ENCODE data around the gene TMEM156.
A peak's percentile ranks its signal among the peaks of the same experiment; 100 is the strongest.

The TMEM156 gene

DNA sequence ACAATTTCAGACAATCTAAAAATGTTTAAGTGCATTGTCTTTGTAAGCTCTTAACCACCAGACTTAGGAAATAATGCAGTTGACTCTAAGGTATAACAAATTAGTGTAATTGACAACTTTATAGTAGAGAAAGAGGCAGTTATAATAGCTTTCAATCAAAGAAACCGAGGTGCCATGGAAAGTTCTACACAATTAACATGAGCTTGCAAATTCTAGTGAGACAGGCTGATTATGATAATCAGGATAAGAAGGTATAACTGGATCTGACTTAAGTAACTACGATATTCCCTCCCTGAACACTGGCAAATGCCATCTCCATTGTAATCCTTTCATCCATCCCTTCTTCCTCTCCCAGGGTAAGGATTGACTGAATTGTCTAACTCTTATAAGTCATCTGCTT, 18.4 kb upstream of the TMEM156 start:
- no peaks in the 10 kb centered on the region for H3K27me3 Mint-ChIP-seq
- no peak overlapping the region for H3K4me3 Mint-ChIP-seq
- intact Hi-C loops (cut with micrococcal nuclease) = no loop called here
- no peak overlapping the region for H3K27ac Mint-ChIP-seq
- H3K4me1 Mint-ChIP-seq (ENCODE audit: low read depth) = peaks cover 43% of the 10 kb centered on the region
- no peaks in the 10 kb centered on the region for H3K9me3 Mint-ChIP-seq
- no peaks in the 10 kb centered on the region for H3K36me3 Mint-ChIP-seq (ENCODE audit: low read depth)

DNA sequence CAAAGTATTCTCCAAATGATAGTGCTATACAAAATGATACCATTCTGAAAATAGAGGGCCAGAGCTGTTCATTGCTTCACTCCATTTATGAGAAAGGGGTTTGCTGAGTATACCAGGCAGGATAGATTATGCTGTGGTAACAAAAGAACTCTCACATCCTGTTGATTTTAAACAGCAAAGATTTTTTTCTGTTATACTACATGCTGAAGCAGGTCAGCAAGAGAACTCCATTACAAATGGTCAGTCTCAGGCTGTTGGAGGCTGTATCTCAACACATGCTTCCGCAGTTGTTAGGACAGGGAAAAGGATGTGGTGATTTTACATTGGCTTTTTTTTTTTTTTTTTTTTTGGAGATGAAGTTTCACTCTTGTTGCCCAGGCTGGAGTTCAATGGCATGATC, 16.1 kb upstream of the TMEM156 start:
- Mint-ChIP-seq H3K9me3 (no peaks in the 10 kb centered on the region), H3K27ac (peak overlapping the region; percentile 62), H3K4me1 (ENCODE audit: low read depth) (peaks cover 52% of the 10 kb centered on the region), H3K36me3 (ENCODE audit: low read depth) (no peaks in the 10 kb centered on the region), H3K27me3 (no peaks in the 10 kb centered on the region), H3K4me3 (no peak overlapping the region)
- intact Hi-C loops (cut with micrococcal nuclease) = no loop called here

DNA sequence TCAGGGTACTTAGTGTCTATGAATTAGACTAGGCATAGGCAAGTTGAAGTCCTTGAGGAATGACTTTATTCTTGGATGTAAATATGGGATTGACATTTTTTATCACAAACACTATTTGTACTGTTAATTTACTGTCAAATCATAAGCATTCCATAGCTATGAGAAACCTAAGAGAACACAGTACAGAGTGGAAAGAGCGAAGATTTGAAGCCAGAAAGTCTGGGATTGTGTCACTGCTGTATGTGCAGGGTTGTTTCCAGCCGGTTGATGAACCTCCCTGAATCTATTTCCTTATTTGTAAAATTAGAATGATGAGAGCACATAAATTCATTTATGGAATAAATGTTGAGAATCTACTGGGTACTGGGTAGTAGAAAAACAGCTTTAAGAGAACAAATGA, 15.5 kb upstream of the TMEM156 start:
- intact Hi-C loops (cut with micrococcal nuclease) = no loop called here
- Mint-ChIP-seq H3K4me3 (no peak overlapping the region), H3K4me1 (ENCODE audit: low read depth) (peaks cover 56% of the 10 kb centered on the region)

DNA sequence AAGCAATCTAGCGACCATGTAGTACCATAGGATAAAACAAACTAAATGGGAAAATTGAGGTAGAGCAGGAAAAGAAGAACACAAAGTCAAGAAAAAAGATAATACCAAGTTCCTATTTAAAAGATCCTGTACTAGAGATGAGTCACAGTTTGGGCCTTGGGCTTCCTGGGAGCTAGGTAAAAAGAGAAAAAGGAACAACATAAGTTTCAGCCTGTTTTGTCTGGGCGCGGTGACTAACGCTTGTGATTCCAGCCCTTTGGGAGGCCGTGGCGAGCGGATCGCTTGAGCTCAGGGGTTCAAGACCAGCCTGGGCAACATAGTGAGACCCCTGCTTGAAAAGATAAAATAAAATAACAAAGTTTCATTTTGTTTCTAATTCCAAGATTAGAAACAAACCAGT, 14.0 kb upstream of the TMEM156 start:
- peak overlapping the region; percentile 87 for H3K27ac Mint-ChIP-seq
- H3K9me3 Mint-ChIP-seq = no peaks in the 10 kb centered on the region
- peaks cover 59% of the 10 kb centered on the region for H3K4me1 Mint-ChIP-seq (ENCODE audit: low read depth)
- H3K4me3 Mint-ChIP-seq = peak overlapping the region; percentile 77
- H3K36me3 Mint-ChIP-seq (ENCODE audit: low read depth) = no peaks in the 10 kb centered on the region
- H3K27me3 Mint-ChIP-seq = no peaks in the 10 kb centered on the region
- intact Hi-C loops (cut with micrococcal nuclease) = no loop called here

More for the DNA sequence above, 15.5 kb upstream of the TMEM156 start:
- no peak overlapping the region for H3K27ac Mint-ChIP-seq
- no peaks in the 10 kb centered on the region for H3K36me3 Mint-ChIP-seq (ENCODE audit: low read depth)
- no peaks in the 10 kb centered on the region for H3K9me3 Mint-ChIP-seq
- H3K27me3 Mint-ChIP-seq = no peaks in the 10 kb centered on the region

DNA sequence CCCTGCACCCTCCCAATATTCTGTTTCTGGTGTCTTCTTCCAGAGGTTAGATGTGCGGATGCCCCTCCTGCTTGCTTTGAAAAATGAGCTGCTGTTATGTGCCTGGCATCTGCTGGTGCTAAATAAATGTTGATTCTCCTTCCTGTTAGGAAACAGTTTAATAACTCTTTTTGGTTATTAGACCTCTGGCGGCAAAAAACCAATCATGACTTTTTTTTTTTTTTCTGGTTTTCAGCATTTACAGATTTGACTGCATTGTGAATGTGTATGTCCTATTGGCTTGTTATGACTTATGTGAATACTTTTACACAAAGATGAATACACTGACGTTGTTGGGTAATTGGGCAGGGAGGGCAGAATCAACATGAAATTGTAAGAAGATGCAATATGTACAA, 13.6 kb upstream of the TMEM156 start:
- H3K4me3 Mint-ChIP-seq = peak overlapping the region; percentile 77
- H3K27me3 Mint-ChIP-seq = no peaks in the 10 kb centered on the region
- no peaks in the 10 kb centered on the region for H3K36me3 Mint-ChIP-seq (ENCODE audit: low read depth)
- peak overlapping the region; percentile 87 for H3K27ac Mint-ChIP-seq
- peaks cover 55% of the 10 kb centered on the region for H3K4me1 Mint-ChIP-seq (ENCODE audit: low read depth)
- no peaks in the 10 kb centered on the region for H3K9me3 Mint-ChIP-seq
- intact Hi-C loops (cut with micrococcal nuclease) = no loop called here

DNA sequence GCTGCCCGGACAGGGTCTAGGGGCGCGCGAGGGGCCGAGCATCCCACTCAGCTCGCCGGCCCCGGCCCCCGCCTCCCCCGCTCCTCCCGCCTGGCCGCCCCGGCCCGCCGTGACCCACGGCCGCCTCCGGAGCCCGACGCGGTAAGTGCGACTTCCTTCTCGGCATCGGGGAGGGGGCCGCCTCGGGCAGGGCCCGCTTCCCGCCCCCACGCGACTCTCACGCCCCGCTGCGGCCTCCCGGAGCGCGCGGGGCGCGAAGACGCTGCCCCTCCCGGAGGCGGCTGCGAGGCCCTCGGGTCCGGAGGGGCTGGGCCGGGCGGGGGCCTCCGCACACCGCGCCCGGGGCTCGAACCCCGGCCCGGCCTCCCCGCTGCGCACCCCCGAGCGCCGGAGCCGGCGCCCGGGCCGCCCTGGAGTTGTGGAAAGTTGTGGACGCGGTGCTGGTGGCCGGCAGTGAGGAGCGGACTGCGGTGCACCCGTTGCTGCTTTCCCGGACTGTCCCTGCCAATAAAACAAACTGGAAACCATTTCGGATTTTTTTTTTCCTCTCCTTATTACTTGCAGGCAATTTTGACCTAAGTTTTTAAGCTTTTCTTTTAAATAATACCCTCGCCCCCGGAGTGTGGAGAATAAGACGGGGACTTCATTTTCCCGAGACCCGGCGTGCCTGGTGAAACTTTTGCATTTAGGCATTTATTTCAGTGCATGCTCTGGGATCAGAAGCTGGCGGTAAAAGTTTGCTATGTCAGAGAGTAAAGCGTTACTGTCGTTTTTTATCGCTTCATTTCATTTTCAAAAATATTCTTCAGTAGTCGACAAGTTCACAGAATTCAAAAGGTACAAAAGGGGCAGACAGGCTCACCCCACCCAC, 13.0 kb upstream of the TMEM156 start:
- Mint-ChIP-seq H3K4me1 (ENCODE audit: low read depth) (peaks cover 52% of the 10 kb centered on the region), H3K36me3 (ENCODE audit: low read depth) (no peaks in the 10 kb centered on the region), H3K4me3 (peak overlapping the region; percentile 77), H3K9me3 (no peaks in the 10 kb centered on the region), H3K27ac (peak overlapping the region; percentile 87), H3K27me3 (no peaks in the 10 kb centered on the region)
- intact Hi-C loops (cut with micrococcal nuclease) = no loop called here

DNA sequence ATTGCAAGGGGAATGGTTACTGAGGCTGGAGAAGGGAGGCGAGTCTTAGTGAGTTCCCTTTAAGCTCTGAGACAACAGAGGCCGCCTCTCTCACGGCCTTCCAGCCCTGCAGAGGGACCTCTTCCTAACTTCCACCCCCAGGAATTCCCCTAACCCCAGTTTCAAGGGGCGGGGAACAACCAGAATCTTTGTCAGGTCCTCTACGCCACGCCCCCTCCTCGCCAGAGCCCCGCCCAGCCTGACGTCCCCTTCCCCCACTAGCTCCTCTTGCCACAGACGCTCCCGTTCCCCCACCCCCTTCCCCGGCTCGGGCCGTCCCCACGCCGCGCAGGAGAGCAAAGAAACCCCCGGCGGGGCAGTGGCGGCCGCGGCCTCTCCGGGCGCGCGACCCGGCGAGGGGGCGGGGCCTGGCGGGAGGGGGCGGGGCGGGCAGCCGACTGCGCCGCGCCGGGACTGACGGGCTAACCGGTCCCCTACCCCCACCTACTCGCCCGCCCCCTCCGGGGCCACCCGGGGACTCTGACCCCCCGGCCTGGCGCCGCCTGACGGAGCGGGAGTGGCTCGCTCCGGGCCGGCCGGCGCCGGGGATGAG, 12.3 kb upstream of the TMEM156 start:
- peak overlapping the region; percentile 74 for H3K4me3 Mint-ChIP-seq
- H3K4me1 Mint-ChIP-seq (ENCODE audit: low read depth) = peaks cover 52% of the 10 kb centered on the region
- no peaks in the 10 kb centered on the region for H3K27me3 Mint-ChIP-seq
- H3K27ac Mint-ChIP-seq = peak overlapping the region; percentile 87
- H3K9me3 Mint-ChIP-seq = no peaks in the 10 kb centered on the region
- intact Hi-C loops (cut with micrococcal nuclease) = no loop called here
- no peaks in the 10 kb centered on the region for H3K36me3 Mint-ChIP-seq (ENCODE audit: low read depth)

DNA sequence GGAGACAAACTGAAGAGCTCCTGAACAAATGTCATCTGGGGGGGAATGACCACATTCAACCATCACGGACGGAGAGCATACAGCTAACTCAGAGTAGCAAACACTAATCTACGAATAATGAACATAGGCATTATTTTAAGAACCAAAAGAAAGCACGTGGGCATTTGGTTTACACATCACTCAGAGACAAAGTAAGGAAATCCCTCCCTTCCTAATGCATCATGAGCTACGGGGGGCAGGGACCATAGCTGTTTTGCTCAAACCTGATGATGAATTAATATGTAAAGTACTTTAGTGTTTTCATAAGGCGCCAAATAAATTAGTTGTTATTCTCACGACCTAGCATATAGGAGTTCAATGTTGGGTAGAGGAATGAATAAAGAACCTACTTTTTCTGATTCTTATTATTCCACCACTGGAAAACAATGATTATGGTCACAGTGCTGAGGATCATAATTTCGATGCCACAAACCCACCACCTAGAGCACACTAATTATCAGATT, 11.7 kb upstream of the TMEM156 start:
- Mint-ChIP-seq H3K4me1 (ENCODE audit: low read depth) (peaks cover 51% of the 10 kb centered on the region), H3K36me3 (ENCODE audit: low read depth) (no peaks in the 10 kb centered on the region), H3K4me3 (peak overlapping the region; percentile 74), H3K9me3 (no peaks in the 10 kb centered on the region), H3K27me3 (no peaks in the 10 kb centered on the region), H3K27ac (peak overlapping the region; percentile 87)
- intact Hi-C loops (cut with micrococcal nuclease) = no loop called here

DNA sequence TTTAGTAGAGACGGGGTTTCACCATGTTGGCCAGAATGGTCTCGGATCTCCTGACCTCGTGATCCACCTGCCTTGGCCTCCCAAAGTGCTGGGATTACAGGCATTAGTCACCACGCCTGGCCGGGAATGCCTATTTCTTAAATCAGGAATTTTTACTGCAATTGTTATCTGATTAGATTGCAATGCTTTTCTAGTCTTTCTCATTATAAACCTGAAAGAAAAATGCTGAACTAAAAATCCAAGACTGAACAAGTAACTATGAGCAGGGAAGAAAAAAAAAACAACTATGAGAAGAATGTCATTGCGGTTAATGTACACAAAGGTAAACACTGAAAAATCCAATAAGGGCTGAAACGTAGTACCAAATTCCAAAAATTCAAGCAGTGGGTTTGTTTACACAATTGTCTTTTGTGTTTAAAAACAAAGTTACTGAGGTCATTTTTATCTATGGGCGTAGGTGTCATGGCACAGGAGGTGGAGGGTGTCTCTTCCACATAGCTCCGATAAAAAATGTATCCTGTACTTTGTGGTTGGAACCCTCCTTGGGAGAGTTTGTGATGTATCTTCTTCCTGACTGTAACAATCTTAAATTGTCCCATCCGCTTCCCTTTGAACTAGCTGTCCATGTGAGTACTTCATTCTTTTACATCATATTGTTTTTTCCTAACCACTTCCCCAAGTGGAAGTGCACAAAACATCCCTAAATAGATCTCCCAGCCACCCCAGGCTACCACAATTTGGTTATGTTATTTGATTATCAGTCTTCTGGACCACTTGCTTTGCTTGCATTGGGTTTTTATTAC, 11.1 kb upstream of the TMEM156 start:
- H3K27me3 Mint-ChIP-seq = no peaks in the 10 kb centered on the region
- no peaks in the 10 kb centered on the region for H3K9me3 Mint-ChIP-seq
- peak overlapping the region; percentile 87 for H3K27ac Mint-ChIP-seq
- peak overlapping the region; percentile 41 for H3K4me3 Mint-ChIP-seq
- intact Hi-C loops (cut with micrococcal nuclease) = no loop called here
- peaks cover 50% of the 10 kb centered on the region for H3K4me1 Mint-ChIP-seq (ENCODE audit: low read depth)
- H3K36me3 Mint-ChIP-seq (ENCODE audit: low read depth) = no peaks in the 10 kb centered on the region

DNA sequence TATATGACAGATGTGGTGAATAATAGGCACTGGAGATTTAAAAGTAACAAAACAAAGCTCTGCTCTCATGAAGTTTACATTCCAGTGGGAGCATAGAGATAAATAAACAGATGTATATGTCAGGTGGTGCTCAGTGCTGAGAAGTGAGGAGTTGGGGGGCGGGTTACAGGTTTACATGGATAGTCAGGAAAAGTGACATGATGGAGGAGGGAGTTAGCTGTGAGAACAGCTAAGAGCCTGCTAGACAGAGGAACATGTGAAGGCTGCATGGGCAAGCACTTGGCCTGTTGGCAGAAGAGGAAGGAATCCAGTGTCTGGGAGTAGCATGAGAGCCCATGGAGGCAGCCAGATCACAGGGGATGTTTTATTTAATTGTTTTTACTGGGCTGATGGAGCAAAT, 10.2 kb upstream of the TMEM156 start:
- H3K4me1 Mint-ChIP-seq (ENCODE audit: low read depth) = peaks cover 45% of the 10 kb centered on the region
- H3K27ac Mint-ChIP-seq = peak overlapping the region; percentile 73
- intact Hi-C loops (cut with micrococcal nuclease) = no loop called here
- H3K27me3 Mint-ChIP-seq = no peaks in the 10 kb centered on the region
- H3K9me3 Mint-ChIP-seq = no peaks in the 10 kb centered on the region
- no peaks in the 10 kb centered on the region for H3K36me3 Mint-ChIP-seq (ENCODE audit: low read depth)
- H3K4me3 Mint-ChIP-seq = no peak overlapping the region

DNA sequence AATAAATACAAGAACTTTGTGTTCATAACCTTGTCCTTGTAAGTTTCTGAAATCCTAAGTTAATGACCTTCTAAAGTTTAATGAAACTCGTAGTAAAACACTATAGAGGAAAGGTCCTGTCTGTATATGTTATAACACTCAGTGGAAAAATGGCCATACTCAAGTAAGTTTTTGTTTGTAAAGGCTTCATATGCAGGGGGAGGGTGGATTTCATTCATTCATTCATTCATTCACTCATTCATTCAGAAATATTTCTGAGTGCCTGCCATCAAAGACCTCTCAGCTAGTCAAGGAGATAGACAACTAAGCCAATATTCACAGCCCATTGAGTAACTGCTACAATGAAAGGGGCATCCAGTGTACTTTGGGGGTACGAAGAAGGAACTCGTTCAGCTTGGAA, 6.9 kb upstream of the TMEM156 start:
- H3K27me3 Mint-ChIP-seq = no peaks in the 10 kb centered on the region
- H3K4me3 Mint-ChIP-seq = no peak overlapping the region
- peaks cover 29% of the 10 kb centered on the region for H3K4me1 Mint-ChIP-seq (ENCODE audit: low read depth)
- H3K9me3 Mint-ChIP-seq = no peaks in the 10 kb centered on the region
- H3K36me3 Mint-ChIP-seq (ENCODE audit: low read depth) = no peaks in the 10 kb centered on the region
- H3K27ac Mint-ChIP-seq = no peak overlapping the region
- intact Hi-C loops (cut with micrococcal nuclease) = no loop called here

DNA sequence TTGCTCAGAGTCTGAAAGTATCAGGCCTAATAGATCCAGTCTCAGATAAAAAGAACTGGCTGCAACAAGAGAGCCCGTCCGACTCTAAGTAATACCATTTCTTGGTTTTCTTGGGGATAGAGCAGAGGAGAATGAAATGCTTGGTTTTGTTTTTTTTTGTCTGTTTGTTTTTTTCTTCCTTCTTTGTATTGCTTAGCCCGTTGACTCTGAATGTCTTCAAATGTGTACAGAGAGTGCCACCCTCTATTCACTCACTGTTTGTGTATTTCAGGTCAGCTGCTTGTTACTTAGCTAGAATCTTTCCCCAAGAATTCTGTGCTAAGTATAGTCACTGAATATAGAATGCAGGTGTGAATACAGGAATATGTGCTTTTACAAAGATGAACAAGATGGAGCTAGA, 5.7 kb upstream of the TMEM156 start:
- Mint-ChIP-seq H3K27ac (peak overlapping the region; percentile 53), H3K36me3 (ENCODE audit: low read depth) (no peaks in the 10 kb centered on the region), H3K4me1 (ENCODE audit: low read depth) (peaks cover 18% of the 10 kb centered on the region), H3K27me3 (no peaks in the 10 kb centered on the region), H3K4me3 (no peak overlapping the region), H3K9me3 (no peaks in the 10 kb centered on the region)
- intact Hi-C loops (cut with micrococcal nuclease) = no loop called here

DNA sequence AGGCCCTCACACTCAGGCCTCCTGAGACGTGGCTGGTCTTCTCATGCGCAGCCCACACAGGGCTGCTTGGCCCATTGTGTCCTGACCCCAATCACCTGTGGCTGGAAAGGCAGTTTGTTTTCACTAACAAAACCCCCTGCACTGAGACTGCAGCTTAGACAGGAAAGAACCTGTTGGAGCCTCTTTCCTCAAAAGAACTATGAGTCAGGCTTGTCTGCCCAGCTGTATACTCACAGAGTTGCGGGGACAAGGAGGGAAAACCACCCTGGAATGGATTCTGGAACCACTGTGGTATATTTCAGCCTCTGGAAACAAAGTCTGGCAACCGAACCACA, 5.2 kb upstream of the TMEM156 start:
- Mint-ChIP-seq H3K9me3 (no peaks in the 10 kb centered on the region), H3K4me3 (no peak overlapping the region), H3K4me1 (ENCODE audit: low read depth) (peaks cover 18% of the 10 kb centered on the region), H3K27ac (no peak overlapping the region), H3K27me3 (no peaks in the 10 kb centered on the region), H3K36me3 (ENCODE audit: low read depth) (no peaks in the 10 kb centered on the region)
- intact Hi-C loops (cut with micrococcal nuclease) = no loop called here

DNA sequence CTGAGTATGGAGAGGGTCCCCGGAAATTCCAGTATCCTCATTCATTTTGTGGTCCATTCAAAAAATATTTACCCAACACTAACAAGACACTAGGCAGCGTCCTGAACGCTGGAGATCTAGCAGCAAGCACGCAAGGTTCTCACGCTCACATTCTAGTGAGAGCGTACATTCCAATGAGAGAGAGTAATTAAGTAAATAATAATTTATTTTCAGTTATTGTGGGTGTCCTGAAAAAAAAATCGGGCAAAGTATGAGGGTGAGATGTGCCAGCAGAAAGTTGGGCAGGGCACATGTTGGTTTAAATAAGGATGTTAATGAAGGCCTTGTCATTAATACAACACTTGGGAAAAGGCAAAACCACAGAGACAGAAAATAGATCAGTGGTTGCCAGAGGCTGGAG, 4.0 kb upstream of the TMEM156 start:
- Mint-ChIP-seq H3K27me3 (no peaks in the 10 kb centered on the region), H3K36me3 (ENCODE audit: low read depth) (no peaks in the 10 kb centered on the region), H3K27ac (no peak overlapping the region), H3K4me1 (ENCODE audit: low read depth) (peaks cover 17% of the 10 kb centered on the region), H3K4me3 (no peak overlapping the region), H3K9me3 (no peaks in the 10 kb centered on the region)
- intact Hi-C loops (cut with micrococcal nuclease) = no loop called here
